Activated naive CD4-positive, alpha-beta T cell treated with anti-CD3 and anti-CD28 coated beads, Interleukin-2, amount 50 U/mL, for 24 hours (primary cell): ENCODE measurements around the gene IP6K1.

Source experiments
- H3K27ac Mint-ChIP-seq: one replicate; pipeline ENCODE4 v1.8.0; 2021; ENCODE audit warnings: mild to moderate bottlenecking, mixed read lengths
- H3K27me3 Mint-ChIP-seq: one replicate; pipeline ENCODE4 v1.8.0; 2021; ENCODE audit warnings: mixed read lengths
- H3K36me3 Mint-ChIP-seq: one replicate; pipeline ENCODE4 v1.8.0; 2021; ENCODE audit warnings: mixed read lengths
- H3K4me1 Mint-ChIP-seq: one replicate; pipeline ENCODE4 v1.8.0; 2021; ENCODE audit warnings: mixed read lengths
- H3K4me3 Mint-ChIP-seq: one replicate; pipeline ENCODE4 v1.8.0; 2021; ENCODE audit warnings: mild to moderate bottlenecking, mixed read lengths
- H3K9me3 Mint-ChIP-seq: one replicate; pipeline ENCODE4 v1.8.0; 2021; ENCODE audit warnings: mixed read lengths

Gene IP6K1

GRCh38 chr3:49724586-49724985 is 61.8 kb downstream of the IP6K1 start:
- peaks cover 2% of the 10 kb centered on the region for H3K36me3 Mint-ChIP-seq
- peak overlapping the region; percentile 89 for H3K27ac Mint-ChIP-seq
- no peaks in the 10 kb centered on the region for H3K9me3 Mint-ChIP-seq
- no peaks in the 10 kb centered on the region for H3K27me3 Mint-ChIP-seq
- peaks cover 17% of the 10 kb centered on the region for H3K4me1 Mint-ChIP-seq
- H3K4me3 Mint-ChIP-seq = peak overlapping the region; percentile 92

- Mint-ChIP-seq H3K4me1 (peaks cover 24% of the 10 kb centered on the region), H3K36me3 (peaks cover 2% of the 10 kb centered on the region), H3K27me3 (no peaks in the 10 kb centered on the region), H3K9me3 (no peaks in the 10 kb centered on the region), H3K27ac (peak within 1 kb of the TSS; percentile 89), H3K4me3 (peak within 1 kb of the TSS; percentile 92)
Measured at GRCh38 chr3:49723628-49724551, 62.5 kb downstream of the IP6K1 start, which contains the start of gene GMPPB. Gene GMPPB, minus strand, starts transcription at chr3:49723951. Its CDS starts 225 bp downstream, at chr3:49723726.

GRCh38 chr3:49723296-49723627 is 63.1 kb downstream of the IP6K1 start:
- Mint-ChIP-seq H3K27me3 (no peaks in the 10 kb centered on the region), H3K9me3 (no peaks in the 10 kb centered on the region), H3K4me1 (peaks cover 30% of the 10 kb centered on the region), H3K27ac (peak overlapping the region; percentile 89), H3K36me3 (peaks cover 2% of the 10 kb centered on the region), H3K4me3 (peak overlapping the region; percentile 92)

- H3K27me3 Mint-ChIP-seq = no peaks in the 10 kb centered on the region
- no peaks in the 10 kb centered on the region for H3K9me3 Mint-ChIP-seq
- peaks cover 30% of the 10 kb centered on the region for H3K4me1 Mint-ChIP-seq
- H3K36me3 Mint-ChIP-seq = peaks cover 2% of the 10 kb centered on the region
- H3K27ac Mint-ChIP-seq = peak overlapping the region; percentile 89
- peak overlapping the region; percentile 92 for H3K4me3 Mint-ChIP-seq
Measured at GRCh38 chr3:49722896-49723295, 63.4 kb downstream of the IP6K1 start.

GRCh38 chr3:49721896-49722781 is 64.2 kb downstream of the IP6K1 start:
- Mint-ChIP-seq H3K27ac (peak overlapping the region; percentile 74), H3K4me3 (peak overlapping the region; percentile 92), H3K36me3 (peaks cover 2% of the 10 kb centered on the region), H3K27me3 (no peaks in the 10 kb centered on the region), H3K4me1 (peaks cover 30% of the 10 kb centered on the region), H3K9me3 (no peaks in the 10 kb centered on the region)

- no peak overlapping the region for H3K4me3 Mint-ChIP-seq
- peaks cover 30% of the 10 kb centered on the region for H3K4me1 Mint-ChIP-seq
- H3K27me3 Mint-ChIP-seq = no peaks in the 10 kb centered on the region
- no peak overlapping the region for H3K27ac Mint-ChIP-seq
- peaks cover 2% of the 10 kb centered on the region for H3K36me3 Mint-ChIP-seq
- no peaks in the 10 kb centered on the region for H3K9me3 Mint-ChIP-seq
Measured at GRCh38 chr3:49721596-49721895, 64.8 kb downstream of the IP6K1 start.

GRCh38 chr3:49720855-49721595 is 65.3 kb downstream of the IP6K1 start:
- peak overlapping the region; percentile 30 for H3K4me3 Mint-ChIP-seq

GRCh38 chr3:49719214-49719884 is 67.0 kb downstream of the IP6K1 start, which contains the start of gene AMIGO3:
Gene AMIGO3, minus strand, starts transcription at chr3:49719684. Its CDS starts 219 bp downstream, at chr3:49719465.
- H3K4me1 Mint-ChIP-seq = peaks cover 26% of the 10 kb centered on the region
- no peaks in the 10 kb centered on the region for H3K9me3 Mint-ChIP-seq
- H3K36me3 Mint-ChIP-seq = peaks cover 2% of the 10 kb centered on the region
- peak within 1 kb of the TSS; percentile 74 for H3K27ac Mint-ChIP-seq
- no peaks in the 10 kb centered on the region for H3K27me3 Mint-ChIP-seq
- peak within 1 kb of the TSS; percentile 84 for H3K4me3 Mint-ChIP-seq

More at GRCh38 chr3:49720855-49721595, 65.3 kb downstream of the IP6K1 start:
- no peaks in the 10 kb centered on the region for H3K27me3 Mint-ChIP-seq
- H3K4me1 Mint-ChIP-seq = peaks cover 30% of the 10 kb centered on the region
- no peaks in the 10 kb centered on the region for H3K9me3 Mint-ChIP-seq
- H3K36me3 Mint-ChIP-seq = peaks cover 2% of the 10 kb centered on the region
- H3K27ac Mint-ChIP-seq = no peak overlapping the region

GRCh38 chr3:49718858-49719213 is 67.5 kb downstream of the IP6K1 start:
- H3K4me1 Mint-ChIP-seq = peaks cover 26% of the 10 kb centered on the region
- H3K9me3 Mint-ChIP-seq = no peaks in the 10 kb centered on the region
- H3K36me3 Mint-ChIP-seq = peaks cover 2% of the 10 kb centered on the region
- peak overlapping the region; percentile 74 for H3K27ac Mint-ChIP-seq
- no peaks in the 10 kb centered on the region for H3K27me3 Mint-ChIP-seq
- H3K4me3 Mint-ChIP-seq = peak overlapping the region; percentile 84

GRCh38 chr3:49717959-49718857 is 68.1 kb downstream of the IP6K1 start:
- peaks cover 26% of the 10 kb centered on the region for H3K4me1 Mint-ChIP-seq
- H3K4me3 Mint-ChIP-seq = peak overlapping the region; percentile 84
- H3K27me3 Mint-ChIP-seq = no peaks in the 10 kb centered on the region
- no peaks in the 10 kb centered on the region for H3K9me3 Mint-ChIP-seq
- H3K36me3 Mint-ChIP-seq = peaks cover 2% of the 10 kb centered on the region
- H3K27ac Mint-ChIP-seq = peak overlapping the region; percentile 46

GRCh38 chr3:49717211-49717958 is 69.0 kb downstream of the IP6K1 start:
- peaks cover 17% of the 10 kb centered on the region for H3K4me1 Mint-ChIP-seq
- H3K4me3 Mint-ChIP-seq = no peak overlapping the region
- no peaks in the 10 kb centered on the region for H3K27me3 Mint-ChIP-seq
- no peak overlapping the region for H3K27ac Mint-ChIP-seq
- H3K36me3 Mint-ChIP-seq = peaks cover 2% of the 10 kb centered on the region
- H3K9me3 Mint-ChIP-seq = no peaks in the 10 kb centered on the region

- Mint-ChIP-seq H3K36me3 (peaks cover 2% of the 10 kb centered on the region), H3K9me3 (no peaks in the 10 kb centered on the region), H3K27ac (no peak overlapping the region), H3K4me1 (peaks cover 15% of the 10 kb centered on the region), H3K4me3 (no peak overlapping the region), H3K27me3 (no peaks in the 10 kb centered on the region)
Measured at GRCh38 chr3:49716691-49717210, 69.6 kb downstream of the IP6K1 start.

- no peak overlapping the region for H3K4me3 Mint-ChIP-seq
- H3K27me3 Mint-ChIP-seq = no peaks in the 10 kb centered on the region
- peaks cover 1% of the 10 kb centered on the region for H3K36me3 Mint-ChIP-seq
- no peaks in the 10 kb centered on the region for H3K9me3 Mint-ChIP-seq
- H3K4me1 Mint-ChIP-seq = peaks cover 19% of the 10 kb centered on the region
- H3K27ac Mint-ChIP-seq = peak overlapping the region; percentile 17
Measured at GRCh38 chr3:49716169-49716568, 70.2 kb downstream of the IP6K1 start.
